GM18909 (cell line): ENCODE measurements around the gene ACVR1.
"Not testable (repeated sequence)": the region's sequence is repeated elsewhere in the genome, so short reads cannot be mapped to it uniquely, and the experiment has no call there.

Experiments used
- ATAC-seq: cut with Tn5 transposase; IDR thresholded peaks from one replicate; pipeline ENCODE4 v1.9.1; 2021; ENCODE audit warnings: mild to moderate bottlenecking; ENCODE audit not compliant: unreplicated experiment, poor library complexity

The ACVR1 gene

DNA sequence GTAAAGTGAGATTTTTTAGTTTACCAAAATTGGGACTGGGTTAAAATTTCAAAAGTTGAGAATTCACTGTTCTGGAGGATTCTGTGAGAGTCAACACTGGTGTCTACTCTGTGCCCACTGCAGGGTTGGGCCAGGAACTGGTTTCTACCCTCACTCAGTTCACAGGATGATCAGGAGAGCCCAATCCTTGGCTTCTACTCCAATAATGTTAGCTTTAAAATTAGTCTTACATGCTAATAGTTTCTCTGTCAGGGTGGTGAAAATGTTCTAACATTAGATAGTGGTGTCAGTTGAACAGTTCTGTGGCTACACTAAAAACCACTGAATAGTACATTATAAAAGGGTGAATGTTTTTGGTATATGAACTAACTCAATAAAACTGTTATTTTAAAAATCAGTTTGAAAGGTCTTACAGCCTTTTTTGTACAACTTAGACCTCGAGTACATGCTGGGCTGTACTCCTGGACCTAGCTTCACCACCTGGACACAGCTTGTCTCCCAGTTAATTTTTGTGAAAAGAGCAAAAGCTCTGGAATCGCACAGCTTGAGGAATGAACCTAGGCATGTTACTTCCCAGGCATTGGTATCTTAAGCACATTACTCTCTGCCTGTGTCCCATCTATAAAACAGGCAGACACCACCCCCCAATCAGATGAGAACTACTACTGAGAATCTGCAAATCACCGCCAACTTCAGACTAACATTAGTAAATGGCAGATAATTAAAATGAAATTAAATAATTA, 44.4 kb downstream of the ACVR1 start:
- ATAC-seq = no peak

DNA sequence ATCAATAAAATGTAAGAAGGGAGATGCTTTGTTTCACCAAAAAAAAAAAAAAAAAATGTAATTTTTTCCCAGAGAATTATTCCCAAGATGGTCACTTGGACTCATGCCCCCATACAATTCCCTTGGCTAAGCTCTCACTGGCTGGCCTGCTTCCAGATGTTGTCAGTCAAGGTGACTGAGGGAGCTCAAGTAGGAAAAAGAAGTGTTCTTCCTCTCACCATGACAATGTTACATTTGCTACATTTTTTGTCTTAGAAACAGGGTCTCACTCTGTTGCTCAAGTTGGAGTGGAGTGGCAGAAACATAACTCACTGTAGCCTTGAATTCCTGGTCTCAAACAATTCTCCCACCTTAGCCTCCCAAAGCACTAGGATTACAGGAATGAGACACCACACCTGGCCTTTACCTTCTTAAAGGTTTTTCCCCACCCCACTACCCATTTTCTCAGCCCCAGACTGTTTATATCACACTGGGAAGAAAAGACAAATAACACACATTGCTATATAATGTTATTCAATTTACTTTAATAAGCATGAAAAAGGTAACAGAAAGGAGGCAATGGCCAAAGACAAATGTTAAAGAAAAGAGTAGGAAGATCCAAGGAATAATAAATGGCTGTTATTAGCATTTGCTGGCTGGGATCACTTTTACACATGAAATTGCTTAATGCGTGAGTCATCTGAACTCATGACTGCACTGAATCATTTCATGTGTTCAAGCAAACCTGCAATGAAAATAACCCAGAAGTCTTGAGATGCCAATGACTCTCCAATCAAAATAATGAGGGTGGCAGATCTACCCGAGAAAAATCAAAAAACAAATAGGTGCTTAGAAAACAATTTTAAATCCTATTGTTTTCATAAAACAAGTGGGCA, 45.2 kb downstream of the ACVR1 start:
- ATAC-seq = no peak

DNA sequence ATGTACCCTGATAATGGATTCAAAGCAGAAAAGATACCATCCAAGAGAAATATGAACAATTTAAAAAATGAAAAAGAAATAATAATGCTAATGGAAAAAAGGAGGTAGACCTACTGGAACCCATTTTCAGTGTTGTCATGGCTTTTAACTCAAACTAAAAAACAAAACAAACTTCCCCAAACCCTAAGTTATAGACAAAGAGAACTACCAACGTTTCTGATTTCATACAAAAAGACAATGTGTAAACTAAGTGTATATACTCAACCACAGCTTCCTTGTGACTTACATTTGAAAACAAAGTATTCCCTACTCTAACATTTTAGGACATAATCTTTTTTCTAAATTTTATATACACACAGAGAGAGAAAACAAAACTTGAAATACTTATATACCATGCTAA, 45.9 kb downstream of the ACVR1 start:
- no peak for ATAC-seq

DNA sequence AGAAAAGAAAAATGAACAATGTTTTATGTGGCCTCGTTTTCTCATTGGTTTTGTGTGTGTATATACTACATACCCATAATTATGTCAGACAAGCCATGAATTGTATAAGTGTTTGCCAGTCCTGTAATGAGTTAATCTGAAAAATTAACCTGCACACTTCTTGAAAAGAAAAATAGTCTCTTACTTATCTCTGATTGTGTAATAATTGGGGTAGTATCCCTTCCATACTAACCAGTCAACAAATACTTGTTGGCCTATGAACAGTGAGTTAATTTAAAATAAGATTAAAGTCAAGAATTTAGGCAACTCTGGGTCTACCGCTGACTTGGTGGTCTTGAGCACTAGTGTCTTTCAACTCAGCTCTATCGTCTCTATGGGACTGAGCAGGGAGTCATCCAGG, 48.8 kb downstream of the ACVR1 start:
- no peak for ATAC-seq

DNA sequence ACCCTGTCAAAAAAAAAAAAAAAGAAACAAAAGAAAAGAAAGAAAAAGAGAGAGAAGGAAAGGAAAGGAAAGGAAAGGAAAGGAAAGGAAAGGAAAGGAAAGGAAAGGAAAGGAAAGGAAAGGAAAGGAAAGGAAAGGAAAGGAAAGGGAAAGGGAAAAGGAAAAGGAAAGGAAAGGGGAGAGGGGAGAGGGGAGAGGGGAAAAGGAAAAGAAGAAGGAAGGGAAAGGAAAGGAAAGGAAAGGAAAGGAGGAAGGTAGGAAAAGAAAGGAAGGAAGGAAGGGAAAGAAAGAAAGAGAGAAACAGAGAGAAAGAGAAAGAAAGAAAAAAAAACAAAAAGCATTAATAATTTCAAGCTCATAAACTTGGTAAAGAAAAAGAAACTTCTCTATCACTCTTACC, 49.5 kb downstream of the ACVR1 start:
- ATAC-seq = not testable (repeated sequence)

DNA sequence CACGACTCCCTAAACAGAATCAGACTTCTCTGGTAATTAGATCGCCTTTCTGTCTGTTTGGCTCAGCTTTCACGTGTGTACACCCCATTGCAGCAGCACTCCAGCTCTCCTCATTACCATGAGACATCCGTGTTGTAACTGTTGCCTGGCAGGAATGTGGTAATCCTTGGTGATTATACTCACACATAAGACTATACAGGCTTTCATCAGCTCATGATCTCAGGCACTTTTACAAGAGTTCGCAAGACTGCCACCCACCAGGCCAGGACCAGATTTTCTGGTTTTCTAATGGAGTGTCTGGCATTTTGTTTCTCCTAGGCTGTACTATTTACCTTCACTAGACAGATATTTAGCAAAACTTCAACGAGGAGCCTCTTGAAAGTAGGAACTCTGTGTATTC, 50.2 kb downstream of the ACVR1 start:
- no peak for ATAC-seq

DNA sequence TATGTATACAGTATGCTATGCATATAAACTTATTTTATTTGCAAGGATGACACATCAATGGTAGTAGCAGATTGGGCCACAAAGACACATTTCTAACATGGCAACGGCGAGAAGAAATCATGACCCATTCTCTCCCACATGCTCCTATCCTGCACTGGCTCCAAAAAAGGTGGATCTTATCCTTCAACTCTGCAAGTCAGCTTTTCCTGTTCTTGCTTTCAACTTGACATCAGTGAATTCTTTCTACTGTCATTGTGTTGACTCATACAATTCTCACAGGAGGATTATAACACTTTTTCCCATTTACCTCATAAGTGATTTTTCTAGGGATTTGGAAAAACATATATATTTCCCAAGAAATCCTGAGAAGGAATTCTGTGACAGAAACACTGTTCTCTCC, 53.1 kb downstream of the ACVR1 start:
- ATAC-seq = no peak

DNA sequence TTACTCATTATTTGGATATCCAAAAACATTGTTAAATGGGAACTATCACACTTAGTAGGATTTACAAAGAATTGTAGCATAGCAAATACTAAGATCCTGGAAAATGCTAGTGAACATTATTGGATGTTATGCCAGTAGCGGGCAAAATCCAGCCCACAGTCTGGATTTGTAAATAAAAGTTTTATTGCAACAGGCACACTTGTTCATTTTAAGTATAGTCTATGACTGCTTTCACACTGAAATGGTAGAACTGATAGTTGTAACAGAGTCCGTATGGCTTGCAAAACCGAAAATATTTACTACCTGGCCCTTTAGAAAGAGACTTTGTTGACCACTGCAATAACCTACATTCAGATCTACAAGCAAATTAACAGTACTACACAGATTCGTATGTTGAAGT, 53.6 kb downstream of the ACVR1 start:
- no peak for ATAC-seq

DNA sequence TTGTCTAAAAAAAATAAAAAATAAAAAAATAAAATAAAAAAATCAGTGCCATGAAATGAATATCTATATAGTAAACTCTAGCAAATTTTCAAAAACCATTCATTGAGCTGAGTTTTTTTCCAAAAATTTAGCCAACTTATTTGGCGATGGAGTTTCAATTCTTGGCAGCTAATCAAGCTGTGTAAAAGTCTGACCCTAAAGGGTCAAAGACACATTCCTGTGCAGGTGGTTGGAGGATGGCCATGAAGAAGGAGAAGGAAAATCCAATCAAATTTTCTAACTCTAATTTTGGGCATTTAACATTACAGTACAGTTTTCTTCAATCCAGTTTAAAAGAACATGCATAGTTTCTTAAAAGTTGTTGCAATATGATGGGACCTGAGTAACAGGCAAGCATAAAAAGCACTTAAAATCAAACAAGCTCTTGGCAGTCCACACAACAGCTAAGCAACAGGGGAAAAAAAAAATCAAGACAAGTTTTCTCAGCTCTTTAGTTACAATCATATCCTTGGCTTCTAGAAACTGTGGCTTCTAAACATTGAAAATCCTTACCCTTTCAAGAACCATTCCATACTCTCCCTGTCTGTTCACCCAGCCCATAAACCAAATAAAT, 54.5 kb downstream of the ACVR1 start:
- ATAC-seq = no peak

DNA sequence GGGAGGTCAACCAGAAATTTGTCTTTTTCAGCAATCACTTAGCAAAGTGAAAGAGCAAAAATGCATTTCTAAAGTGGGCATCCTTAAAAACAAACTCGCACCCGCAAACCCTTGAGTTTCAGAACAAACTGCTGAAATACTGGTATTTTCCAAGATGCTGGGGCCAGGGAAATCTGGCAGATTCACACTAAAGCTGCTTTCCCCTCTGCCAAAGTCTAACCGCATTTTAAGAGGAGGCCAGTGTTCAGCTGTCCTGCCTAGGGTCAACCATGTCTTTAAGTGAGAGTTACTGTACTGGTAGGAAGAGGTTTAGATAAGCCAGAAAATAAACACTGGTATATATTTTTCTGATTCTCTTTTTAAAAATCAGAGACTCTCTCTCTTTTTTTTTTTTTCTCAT, 55.9 kb downstream of the ACVR1 start:
- ATAC-seq = no peak

DNA sequence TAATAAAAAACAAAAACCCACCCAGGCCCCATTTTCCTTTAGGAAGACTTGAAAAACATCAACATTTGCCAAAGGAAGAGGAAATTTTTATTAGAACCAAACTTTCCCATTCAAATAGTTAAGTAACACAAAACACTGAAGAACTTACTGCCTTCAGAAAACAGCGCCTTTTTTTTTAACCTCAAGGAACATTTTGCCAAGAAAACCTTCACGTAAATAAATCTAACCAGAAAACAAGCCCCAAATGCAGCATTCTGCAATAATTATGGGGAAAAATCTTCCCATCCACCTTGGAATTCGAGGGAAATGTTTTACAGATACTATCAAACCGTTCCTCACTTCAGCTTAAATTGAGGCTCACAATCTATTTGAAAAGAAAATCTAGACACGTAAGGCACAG, 56.4 kb downstream of the ACVR1 start:
- ATAC-seq = no peak

DNA sequence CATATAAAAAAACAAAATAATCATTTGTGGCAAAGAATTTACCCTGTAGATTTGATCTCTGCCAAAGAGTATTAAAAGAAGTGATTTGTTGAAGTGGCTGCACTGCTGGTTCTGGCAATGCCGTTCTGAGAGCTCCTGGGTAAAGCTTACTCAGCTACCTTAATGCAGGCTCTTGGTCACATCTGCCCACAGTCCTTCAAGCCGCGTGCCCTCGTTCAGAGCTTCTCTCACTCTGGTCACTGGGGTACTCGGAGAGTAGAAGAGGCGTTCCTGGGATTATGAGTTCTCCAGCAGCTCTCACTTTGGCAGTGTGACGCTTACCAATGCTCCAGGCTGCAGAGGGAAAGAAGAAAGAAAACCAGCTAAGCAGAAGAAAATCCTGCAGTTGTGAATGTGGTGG, 57.9 kb downstream of the ACVR1 start:
- ATAC-seq = no peak

DNA sequence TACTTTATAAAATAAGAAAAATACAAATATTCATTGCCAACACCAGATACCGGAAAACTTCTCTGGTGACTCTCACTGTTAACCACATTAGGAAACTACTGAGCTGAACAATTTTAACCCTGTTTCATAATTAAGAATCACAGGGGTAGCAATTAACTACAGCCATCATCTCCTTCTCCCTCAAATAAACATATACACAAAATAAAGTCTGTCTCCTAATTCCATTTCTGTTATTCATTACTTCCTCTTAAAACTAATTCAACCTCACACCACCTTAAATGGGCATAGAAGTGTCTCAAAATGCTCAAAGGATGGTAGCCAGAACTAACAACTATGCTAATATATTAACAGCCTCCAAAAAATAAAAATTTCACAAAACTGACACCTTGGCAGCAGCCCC, 60.7 kb downstream of the ACVR1 start:
- ATAC-seq = no peak

DNA sequence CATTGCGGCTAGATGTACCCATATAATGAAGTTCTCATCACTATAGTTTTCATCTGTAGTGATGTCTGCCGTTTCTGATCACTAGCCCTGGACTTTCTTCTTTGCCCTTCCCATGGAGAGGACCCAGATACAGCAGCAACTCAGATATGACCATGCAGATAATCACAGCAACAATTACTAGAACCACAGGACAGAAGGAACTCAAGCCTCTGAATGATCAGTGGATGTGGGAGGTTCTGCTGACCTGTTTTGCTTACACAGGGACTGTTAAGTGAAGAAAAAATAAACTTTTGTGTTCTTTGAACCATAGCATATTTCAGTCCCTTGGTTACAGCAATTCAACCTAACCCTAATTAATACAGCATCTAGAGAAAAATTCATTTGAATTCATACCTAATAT, 62.7 kb downstream of the ACVR1 start:
- no peak for ATAC-seq

DNA sequence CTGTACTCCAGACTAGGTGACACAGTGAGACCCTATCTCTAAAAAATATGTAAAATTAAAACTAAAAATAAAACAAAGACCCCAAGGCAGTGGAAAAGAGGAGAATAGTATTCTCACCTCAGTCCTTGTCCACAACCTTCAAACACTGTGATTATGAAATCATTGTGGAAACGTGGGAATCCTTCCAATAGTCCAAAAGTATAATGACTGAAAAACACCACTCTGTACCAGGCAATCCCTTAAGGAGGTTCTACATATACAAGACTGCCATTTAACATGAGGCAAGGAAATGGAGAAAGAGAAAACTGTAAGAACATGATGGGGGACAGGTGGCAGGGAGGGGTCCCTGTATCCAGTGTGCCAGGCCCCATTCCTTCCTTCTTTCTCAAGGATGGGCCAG, 66.1 kb downstream of the ACVR1 start:
- ATAC-seq = no peak

DNA sequence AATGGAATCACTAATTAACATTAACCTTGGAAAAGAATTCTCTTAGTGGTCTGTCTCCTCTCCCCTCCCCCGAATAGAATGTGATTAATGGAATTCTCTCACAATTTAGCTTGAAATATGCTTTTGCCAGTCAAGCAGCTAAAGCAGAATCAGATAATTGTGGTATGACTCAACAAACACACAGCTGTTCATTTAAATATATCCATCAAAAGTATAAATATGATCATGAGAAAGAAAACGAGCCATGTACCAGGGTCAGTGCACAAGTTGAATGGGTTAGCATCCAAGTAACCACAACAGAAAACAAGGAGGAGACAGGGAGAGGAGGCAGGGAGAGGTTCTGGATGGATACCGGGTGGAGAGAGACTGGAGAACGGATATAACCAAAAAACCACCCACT, 66.9 kb downstream of the ACVR1 start:
- no peak for ATAC-seq

DNA sequence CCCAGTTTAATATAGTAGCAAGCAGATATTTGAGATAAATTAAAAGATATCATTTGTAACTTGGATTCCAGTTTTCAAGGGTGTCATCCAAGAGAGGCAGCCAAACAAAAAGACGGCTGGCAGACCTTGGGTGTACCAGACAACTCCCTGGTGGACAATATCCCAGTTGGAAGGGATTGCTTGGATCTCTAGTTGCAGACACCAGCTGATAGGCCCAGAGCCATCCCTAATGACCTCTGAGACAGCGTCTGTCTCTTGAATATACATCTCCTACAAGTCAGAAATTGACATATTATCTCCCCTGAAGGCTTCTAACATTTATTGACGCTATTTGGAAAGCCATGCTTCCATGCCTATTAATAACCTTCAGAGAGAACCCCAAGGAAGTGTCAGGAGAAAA, 67.7 kb downstream of the ACVR1 start:
- ATAC-seq = no peak

DNA sequence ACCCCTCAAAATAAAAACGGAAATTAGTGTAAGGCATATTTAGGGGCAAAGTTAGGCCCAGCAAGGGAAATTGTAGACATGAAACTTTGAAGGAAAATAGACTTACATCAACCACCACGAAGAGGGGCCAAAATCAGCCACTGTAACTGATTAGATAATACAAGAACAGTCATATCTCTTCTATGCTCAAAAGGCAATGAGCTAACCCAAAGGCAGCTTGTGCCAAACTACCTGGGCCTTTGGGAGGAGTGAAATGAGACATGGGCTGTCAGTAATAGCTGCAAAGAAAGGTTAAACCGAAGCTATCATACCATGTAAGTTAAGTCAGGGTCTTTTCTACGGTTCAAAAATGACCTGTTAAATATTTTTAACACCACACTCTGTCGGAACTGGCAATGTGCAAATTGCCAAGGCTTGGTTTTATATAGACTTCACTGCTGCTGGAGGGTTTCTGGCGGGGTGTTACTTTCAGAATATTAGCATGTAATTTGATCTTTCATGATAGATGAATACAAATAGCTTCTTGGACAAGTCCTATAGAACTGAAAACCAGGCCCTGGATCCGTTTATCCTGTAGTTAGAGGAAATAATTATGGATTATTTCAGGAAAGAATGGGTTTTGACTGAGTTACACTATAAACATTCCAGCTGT, 69.6 kb downstream of the ACVR1 start:
- no peak for ATAC-seq

DNA sequence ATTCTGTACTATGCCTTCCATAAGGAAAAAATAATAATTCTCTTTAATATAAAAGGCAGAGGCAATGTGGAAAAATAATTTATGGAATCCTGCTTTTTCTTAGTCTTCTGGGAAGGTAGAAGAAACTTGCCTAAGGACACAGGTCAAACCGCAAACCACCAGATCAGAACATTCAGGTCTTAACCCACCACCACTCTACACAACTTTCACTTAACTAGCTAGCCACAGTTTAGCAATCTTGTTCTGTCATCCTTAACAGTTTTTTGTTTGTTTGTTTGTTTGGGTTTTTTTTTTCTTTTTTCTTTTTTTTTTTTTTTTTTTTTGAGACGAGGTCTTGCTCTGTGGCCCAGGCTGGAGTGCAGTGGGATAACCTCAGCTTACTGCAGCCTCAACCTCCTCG, 70.6 kb downstream of the ACVR1 start:
- no peak for ATAC-seq

DNA sequence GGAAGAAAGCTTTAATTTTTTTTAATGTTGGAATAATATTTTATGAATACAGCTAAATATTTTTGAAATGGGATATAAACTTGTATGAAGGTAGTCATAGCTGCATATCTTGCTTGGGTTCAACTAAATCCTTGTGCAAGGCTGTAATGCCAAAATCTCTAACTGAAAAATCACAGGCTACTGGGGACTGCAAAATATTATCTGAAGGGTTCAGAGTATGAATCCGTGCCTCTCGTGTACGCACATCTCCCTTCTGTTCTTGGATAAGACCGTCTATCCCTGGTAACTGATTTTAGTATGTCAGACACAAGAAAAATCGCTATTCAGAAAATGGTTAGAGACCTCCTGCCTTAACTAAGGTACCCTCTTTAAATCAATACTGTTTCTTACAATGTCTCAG, 71.8 kb downstream of the ACVR1 start:
- ATAC-seq = no peak

DNA sequence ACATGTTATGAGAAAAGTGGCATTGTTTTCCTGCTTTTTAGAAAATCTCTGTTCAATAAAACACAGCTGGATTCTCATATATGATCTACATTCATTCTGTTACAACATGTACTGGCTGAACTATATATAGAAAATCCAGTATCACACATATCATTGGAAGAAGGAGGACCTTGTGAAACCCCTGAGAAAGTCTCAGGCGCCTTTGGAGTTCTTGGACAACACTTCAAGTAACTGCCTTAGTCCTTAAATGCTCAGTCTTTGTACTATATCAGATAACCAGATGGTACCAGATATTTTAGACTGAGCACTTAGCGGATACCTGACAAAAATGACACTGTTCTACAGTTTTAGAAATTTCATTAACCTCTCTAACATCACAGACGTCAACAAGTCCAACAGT, 72.2 kb downstream of the ACVR1 start:
- no peak for ATAC-seq
